Coronary artery (tissue), 2 donors: ENCODE data around the gene ZNF488.

Experiments
- DNase-seq: peaks from one replicate; pipeline ENCODE4 v3.0.0-alpha.2; 2017; ENCODE audit warnings: low spot score
- H3K27ac ChIP-seq, 2 donors: fragments of 200-600 bp; sonication (generic); one replicate each; pipeline ENCODE4 v1.5.1; 2016 to 2019
- H3K4me3 ChIP-seq: fragments of 200-600 bp; sonication (generic); 2 replicates; pipeline ENCODE4 v1.5.1; 2016; ENCODE audit warnings: mild to moderate bottlenecking, moderate library complexity
- CTCF ChIP-seq: fragments of 200-600 bp; sonication (generic); IDR thresholded peaks from one replicate; pipeline ENCODE4 v1.5.1; 2019; ENCODE audit warnings: antibody characterized with exemption

Gene ZNF488

GRCh38 chr10:47321521-47322195, 62.4 kb downstream of the ZNF488 start:
- no peak for TF ChIP-seq CTCF
- Histone ChIP-seq H3K4me3 (no peak overlapping the region), H3K27ac (no peak overlapping the region)
- DNase-seq, result peak; percentile 57

DNA sequence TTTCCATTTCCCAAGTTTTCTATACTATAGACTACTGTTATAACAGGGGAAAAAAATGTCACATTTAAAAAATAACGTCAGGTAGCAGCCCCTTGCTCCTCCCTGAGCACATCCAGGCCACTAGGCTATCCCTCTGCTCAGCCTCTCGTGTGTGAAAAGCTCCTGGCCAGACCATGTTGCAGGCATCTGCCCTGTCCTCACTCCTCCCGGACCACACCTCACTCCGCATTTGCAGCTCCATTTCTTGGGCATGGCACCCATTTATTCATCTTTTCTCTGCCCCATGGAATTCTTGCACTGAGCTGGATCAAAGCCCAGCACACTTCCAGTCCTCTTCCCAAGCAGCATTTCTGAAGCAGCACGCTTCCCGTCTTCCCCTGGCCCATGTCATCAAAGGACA, 63.3 kb downstream of the ZNF488 start:
- no peak for TF ChIP-seq CTCF
- DNase-seq, result no peak
- Histone ChIP-seq H3K4me3 (no peak overlapping the region), H3K27ac (no peak overlapping the region)

DNA sequence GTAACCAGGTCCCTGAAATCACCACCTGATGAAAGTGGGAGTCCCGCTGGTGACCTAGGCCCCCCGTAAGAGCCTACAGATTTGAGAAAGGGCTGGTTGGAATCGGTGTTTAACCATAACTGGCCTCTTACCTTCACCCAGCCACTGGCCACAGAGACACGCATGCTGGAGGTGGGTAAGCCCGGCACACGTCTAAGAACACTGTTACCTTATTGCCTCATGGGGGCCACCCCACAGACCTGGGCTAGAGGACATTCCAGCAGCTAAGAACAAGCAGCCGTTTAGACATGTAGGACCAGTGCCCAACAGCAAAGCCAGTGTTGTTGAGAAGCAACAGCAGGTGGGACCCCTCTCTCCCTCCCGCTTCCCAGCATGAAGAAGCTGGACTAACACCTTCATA, 64.3 kb downstream of the ZNF488 start:
- Histone ChIP-seq H3K4me3 (no peak overlapping the region), H3K27ac (no peak overlapping the region)
- TF ChIP-seq CTCF, result no peak
- DNase-seq, result no peak

- no peak overlapping the region for H3K27ac ChIP-seq
- DNase-seq, result no peak
- no peak for TF ChIP-seq CTCF
- no peak overlapping the region for H3K4me3 ChIP-seq
Measured at GRCh38 chr10:47318706-47319105, 65.4 kb downstream of the ZNF488 start.

GRCh38 chr10:47317251-47317650, 66.8 kb downstream of the ZNF488 start:
- DNase-seq, result no peak
- Histone ChIP-seq H3K4me3 (no peak overlapping the region), H3K27ac (no peak overlapping the region)
- no peak for TF ChIP-seq CTCF

DNA sequence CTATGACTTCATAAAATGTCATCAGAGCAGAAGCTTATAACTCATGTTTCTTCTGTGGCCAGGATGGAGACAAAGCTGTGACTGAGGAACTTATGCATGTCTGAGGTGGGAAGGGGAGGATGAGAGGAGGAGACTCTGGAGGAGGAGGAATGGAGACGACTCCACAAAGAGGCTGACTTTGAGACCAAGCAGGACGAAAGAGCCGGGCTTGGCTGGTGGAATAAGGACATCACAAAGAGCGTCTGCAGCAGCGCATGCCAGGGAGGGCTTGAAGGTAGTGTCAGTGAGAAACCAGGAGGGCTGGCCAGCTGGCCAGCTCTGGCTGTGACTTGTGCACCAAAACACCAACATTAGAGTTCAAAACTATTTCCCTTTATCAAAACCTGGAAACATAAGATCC, 68.0 kb downstream of the ZNF488 start:
- TF ChIP-seq CTCF, result no peak
- no peak for DNase-seq
- no peak overlapping the region for H3K4me3 ChIP-seq
- H3K27ac ChIP-seq, result no peak overlapping the region
